ENCODE data around the gene DDIT4L.

- TF ChIP-seq POLR2A (IDR thresholded peaks at IDR 0.05) (no peak), CTCF (IDR thresholded peaks at IDR 0.05) (no peak)
These were observed 33.9 kb upstream of the DDIT4L start for GRCh38 chr4:100224160-100224559.
